Measurements from ENCODE around the gene PLCD1. TPM values are rescaled to one million over a fixed set of nuclear protein-coding genes. Genes with fewer than 3 reads are reported as not detected.

The PLCD1 gene
- total and polyA plus RNA-seq, 2 of the 13 experiments (the other 11 are each of a cell fraction or from before 2014, with no cell fraction given) = 10.1 to 12.4 TPM

DNA sequence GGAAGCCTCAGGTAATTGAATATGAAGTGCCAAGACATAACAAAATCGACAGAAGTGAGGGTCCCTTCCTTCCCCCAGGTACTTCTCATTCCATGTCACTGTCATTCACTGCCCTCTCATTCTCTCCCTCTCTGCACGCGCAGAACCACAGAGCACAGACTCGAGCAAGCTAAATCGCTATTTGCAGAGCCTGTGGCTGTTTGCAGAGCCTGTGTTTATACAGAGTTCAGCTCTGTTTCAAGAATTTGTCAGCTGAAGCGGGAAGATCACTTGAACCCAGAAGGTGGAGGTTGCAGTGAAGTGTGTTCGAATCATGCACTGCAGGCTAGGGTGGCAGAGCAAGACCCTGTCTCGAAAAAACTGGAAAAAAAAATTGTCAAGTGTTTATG lies 36.4 kb downstream of the PLCD1 start:
- no peaks in the 10 kb centered on the region for H3K36me3 ChIP-seq (replicated peaks in 1 of 2; ENCODE audit: control insufficient read depth in 1 of 2, insufficient read depth in 2 of 2, low read length in 2 of 2)
- no peaks in the 10 kb centered on the region for H4K20me1 ChIP-seq (ENCODE audit: insufficient read depth, low read length)
- POLR2A ChIA-PET = no interaction called here
- no TSS peak for BruUV-seq (replicated peaks)
- no peaks in the 10 kb centered on the region for H3K9me3 ChIP-seq (ENCODE audit: low read length)
- 0% methylated on average over 8 of the region's 8 CpGs for WGBS (ENCODE audit: low lambda C conversion rate)
- in situ Hi-C loops (cut with HindIII; ENCODE audit: extremely low pct_ligation_motif_present, low pct_unique_long_range_greater_than_20kb) = no loop called here
- no peak overlapping the region for H2AFZ ChIP-seq (ENCODE audit: low read length)
- TF ChIP-seq, protein P1, sequence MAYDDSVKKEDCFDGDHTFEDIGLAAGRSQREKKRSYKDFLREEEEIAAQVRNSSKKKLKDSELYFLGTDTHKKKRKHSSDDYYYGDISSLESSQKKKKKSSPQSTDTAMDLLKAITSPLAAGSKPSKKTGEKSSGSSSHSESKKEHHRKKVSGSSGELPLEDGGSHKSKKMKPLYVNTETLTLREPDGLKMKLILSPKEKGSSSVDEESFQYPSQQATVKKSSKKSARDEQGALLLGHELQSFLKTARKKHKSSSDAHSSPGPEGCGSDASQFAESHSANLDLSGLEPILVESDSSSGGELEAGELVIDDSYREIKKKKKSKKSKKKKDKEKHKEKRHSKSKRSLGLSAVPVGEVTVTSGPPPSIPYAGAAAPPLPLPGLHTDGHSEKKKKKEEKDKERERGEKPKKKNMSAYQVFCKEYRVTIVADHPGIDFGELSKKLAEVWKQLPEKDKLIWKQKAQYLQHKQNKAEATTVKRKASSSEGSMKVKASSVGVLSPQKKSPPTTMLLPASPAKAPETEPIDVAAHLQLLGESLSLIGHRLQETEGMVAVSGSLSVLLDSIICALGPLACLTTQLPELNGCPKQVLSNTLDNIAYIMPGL (CRISPR knock-in tag; IDR thresholded peaks at IDR 0.05; ENCODE audit: borderline replicate concordance in 1 of 2, low read depth in 1 of 2) = no peak
- TF ChIP-seq EHMT2 (IDR thresholded peaks at IDR 0.05; ENCODE audit: borderline replicate concordance, low read depth, low read length) = no peak
- TF ChIP-seq REPIN1 (CRISPR knock-in tag; IDR thresholded peaks at IDR 0.05; ENCODE audit: borderline replicate concordance, low read depth) = no peak
- no peak for TF ChIP-seq ZNF180 (CRISPR knock-in tag; IDR thresholded peaks at IDR 0.05; ENCODE audit: borderline replicate concordance, low read depth)
- TF ChIP-seq FOSL2 (CRISPR knock-in tag; IDR thresholded peaks at IDR 0.05) = no peak
- TF ChIP-seq ZNF558 (CRISPR knock-in tag; IDR thresholded peaks at IDR 0.05; ENCODE audit: borderline replicate concordance) = no peak
- TF ChIP-seq, protein P2, sequence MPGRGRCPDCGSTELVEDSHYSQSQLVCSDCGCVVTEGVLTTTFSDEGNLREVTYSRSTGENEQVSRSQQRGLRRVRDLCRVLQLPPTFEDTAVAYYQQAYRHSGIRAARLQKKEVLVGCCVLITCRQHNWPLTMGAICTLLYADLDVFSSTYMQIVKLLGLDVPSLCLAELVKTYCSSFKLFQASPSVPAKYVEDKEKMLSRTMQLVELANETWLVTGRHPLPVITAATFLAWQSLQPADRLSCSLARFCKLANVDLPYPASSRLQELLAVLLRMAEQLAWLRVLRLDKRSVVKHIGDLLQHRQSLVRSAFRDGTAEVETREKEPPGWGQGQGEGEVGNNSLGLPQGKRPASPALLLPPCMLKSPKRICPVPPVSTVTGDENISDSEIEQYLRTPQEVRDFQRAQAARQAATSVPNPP (CRISPR knock-in tag; IDR thresholded peaks at IDR 0.05) = no peak
- no peak for TF ChIP-seq TRIM24 (CRISPR knock-in tag; IDR thresholded peaks at IDR 0.05)
- TF ChIP-seq, protein P3, sequence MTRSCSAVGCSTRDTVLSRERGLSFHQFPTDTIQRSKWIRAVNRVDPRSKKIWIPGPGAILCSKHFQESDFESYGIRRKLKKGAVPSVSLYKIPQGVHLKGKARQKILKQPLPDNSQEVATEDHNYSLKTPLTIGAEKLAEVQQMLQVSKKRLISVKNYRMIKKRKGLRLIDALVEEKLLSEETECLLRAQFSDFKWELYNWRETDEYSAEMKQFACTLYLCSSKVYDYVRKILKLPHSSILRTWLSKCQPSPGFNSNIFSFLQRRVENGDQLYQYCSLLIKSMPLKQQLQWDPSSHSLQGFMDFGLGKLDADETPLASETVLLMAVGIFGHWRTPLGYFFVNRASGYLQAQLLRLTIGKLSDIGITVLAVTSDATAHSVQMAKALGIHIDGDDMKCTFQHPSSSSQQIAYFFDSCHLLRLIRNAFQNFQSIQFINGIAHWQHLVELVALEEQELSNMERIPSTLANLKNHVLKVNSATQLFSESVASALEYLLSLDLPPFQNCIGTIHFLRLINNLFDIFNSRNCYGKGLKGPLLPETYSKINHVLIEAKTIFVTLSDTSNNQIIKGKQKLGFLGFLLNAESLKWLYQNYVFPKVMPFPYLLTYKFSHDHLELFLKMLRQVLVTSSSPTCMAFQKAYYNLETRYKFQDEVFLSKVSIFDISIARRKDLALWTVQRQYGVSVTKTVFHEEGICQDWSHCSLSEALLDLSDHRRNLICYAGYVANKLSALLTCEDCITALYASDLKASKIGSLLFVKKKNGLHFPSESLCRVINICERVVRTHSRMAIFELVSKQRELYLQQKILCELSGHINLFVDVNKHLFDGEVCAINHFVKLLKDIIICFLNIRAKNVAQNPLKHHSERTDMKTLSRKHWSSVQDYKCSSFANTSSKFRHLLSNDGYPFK (CRISPR knock-in tag; IDR thresholded peaks at IDR 0.05; ENCODE audit: borderline replicate concordance) = no peak
- no peak for TF ChIP-seq FOSL1 (CRISPR knock-in tag; IDR thresholded peaks at IDR 0.05; ENCODE audit: borderline replicate concordance)
- TF ChIP-seq SOX5 (CRISPR knock-in tag; IDR thresholded peaks at IDR 0.05; ENCODE audit: borderline replicate concordance) = no peak
- TF ChIP-seq, protein P4, sequence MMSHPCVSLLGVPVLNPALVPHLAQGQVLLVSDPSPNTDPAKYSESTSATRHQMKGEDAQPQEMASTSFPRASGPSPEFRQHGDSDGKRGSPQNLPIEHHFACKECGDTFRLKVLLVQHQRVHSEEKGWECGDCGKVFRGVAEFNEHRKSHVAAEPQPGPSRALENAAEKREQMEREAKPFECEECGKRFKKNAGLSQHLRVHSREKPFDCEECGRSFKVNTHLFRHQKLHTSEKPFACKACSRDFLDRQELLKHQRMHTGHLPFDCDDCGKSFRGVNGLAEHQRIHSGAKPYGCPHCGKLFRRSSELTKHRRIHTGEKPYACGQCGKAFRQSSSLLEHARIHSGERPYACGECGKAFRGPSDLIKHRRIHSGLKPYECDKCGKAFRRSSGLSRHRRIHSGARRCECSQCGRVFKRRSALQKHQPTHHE (CRISPR knock-in tag; IDR thresholded peaks at IDR 0.05; ENCODE audit: borderline replicate concordance) = no peak
- peak overlapping the region; percentile 68 for H3K4me2 ChIP-seq (ENCODE audit: low read depth, low read length)
- no peaks in the 10 kb centered on the region for H3K79me2 ChIP-seq (ENCODE audit: insufficient read depth, low read length)
- H3K9ac ChIP-seq (ENCODE audit: insufficient read depth, low read depth, low read length) = no peak overlapping the region
- peak; percentile 30 for FAIRE-seq
- no peak overlapping the region for H3K27ac ChIP-seq (ENCODE audit: extremely low read length, insufficient read depth, low read length)
- peak; percentile 13; the same call in 2 of the 3 replicates for ATAC-seq
- CTCF ChIA-PET (ENCODE audit: low intra/inter-chr PET ratio, low total read pairs) = interaction anchor here (1.1 kb wide), 1 partner anchor 18 kb away, joined by 3 read pairs; no protein-coding TSS in a partner anchor
- peak overlapping the region in 1 of 3 experiments; percentile 44; a peak in 2 of 6 replicates for H3K4me3 ChIP-seq (replicated peaks in 1 of 3; ENCODE audit: insufficient read depth in 1 of 3, low read depth in 2 of 3, low read length in 3 of 3)
- peaks cover 86% of the 10 kb centered on the region for H3K4me1 ChIP-seq (ENCODE audit: insufficient read depth, low read length)
- no peak for DNase-seq (ENCODE audit: low spot score)
- intact Hi-C loops (cut with micrococcal nuclease; ENCODE audit: unreplicated experiment) = no loop called here
- H3K27me3 ChIP-seq (ENCODE audit: control insufficient read depth in 1 of 2, insufficient read depth in 2 of 2, low read length in 2 of 2) = peaks cover 1 to 14% of the 10 kb centered on the region in 2 experiments; a peak in 4 of 5 replicates

All from HepG2 (cell line).